ENCODE measurements around the gene GAS2L1.

GAS2L1 gene

DNA sequence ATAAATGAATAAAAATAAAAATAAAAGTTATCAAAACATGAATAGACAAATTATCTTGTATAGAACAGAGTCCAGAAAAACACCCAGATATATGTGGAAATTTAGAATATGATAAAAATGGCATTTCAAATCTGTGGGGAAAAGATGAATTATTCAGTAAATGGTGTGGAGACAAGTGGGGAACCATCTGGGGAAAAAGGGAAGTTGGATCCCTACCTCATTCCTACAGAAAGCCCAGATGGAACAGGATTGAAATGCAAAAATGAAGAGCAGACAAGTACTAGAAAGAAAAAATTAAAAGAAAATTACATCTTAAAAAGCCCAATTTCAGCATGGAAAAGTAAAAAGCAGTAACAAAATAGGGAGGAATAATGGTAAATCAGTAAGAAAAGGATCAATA is 17.2 kb downstream of the GAS2L1 start:
- no peaks in the 10 kb centered on the region for H3K9me3 Mint-ChIP-seq
- H3K27me3 Mint-ChIP-seq (ENCODE audit: low read depth), result peaks cover 3% of the 10 kb centered on the region
- TF ChIP-seq CTCF (IDR thresholded peaks at IDR 0.05; ENCODE audit: unreplicated experiment in 3 of 3), result no peak
- H3K27ac Mint-ChIP-seq, result peak overlapping the region in 1 of 3 experiments; percentile 23
- H3K4me3 Mint-ChIP-seq, result no peak overlapping the region
- peaks cover 10% of the 10 kb centered on the region for H3K4me1 Mint-ChIP-seq
- no peaks in the 10 kb centered on the region for H3K36me3 Mint-ChIP-seq (ENCODE audit: low read depth)

- H3K27me3 Mint-ChIP-seq (ENCODE audit: low read depth), result peaks cover 3% of the 10 kb centered on the region
- no peaks in the 10 kb centered on the region for H3K36me3 Mint-ChIP-seq (ENCODE audit: low read depth)
- peaks cover 16% of the 10 kb centered on the region for H3K4me1 Mint-ChIP-seq
- no peak overlapping the region for H3K4me3 Mint-ChIP-seq
- no peak for TF ChIP-seq CTCF (IDR thresholded peaks at IDR 0.05; ENCODE audit: unreplicated experiment in 3 of 3)
- H3K9me3 Mint-ChIP-seq, result no peaks in the 10 kb centered on the region
- H3K27ac Mint-ChIP-seq, result no peak overlapping the region
Observed at GRCh38 chr22:29325356-29325755, 18.9 kb downstream of the GAS2L1 start.

DNA sequence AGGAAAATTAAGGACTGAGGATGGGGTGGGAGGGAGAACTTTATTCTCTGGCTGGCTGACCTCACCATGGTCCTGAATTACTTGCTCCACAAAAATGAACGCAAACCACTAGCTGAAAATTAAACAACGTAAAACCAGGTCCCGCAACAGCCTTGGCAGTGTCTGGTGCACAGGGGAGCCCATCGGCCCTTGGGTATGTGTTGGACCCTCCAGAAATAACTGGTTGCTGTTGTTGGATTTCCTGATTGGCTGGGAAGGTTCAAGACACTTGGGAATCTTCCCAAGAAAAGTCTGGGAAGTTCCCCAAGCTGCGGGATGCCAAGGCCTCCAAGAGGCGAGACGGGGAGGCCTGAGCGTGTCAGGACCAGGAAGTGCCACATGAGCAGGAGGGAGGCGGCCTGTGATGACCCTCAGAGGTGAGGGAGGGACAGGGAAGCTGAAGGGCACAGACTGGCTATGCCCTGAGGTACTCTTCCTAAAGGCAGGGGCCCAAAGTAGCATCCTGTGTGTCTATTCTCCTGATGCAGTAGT is 19.4 kb downstream of the GAS2L1 start:
- no peaks in the 10 kb centered on the region for H3K36me3 Mint-ChIP-seq (ENCODE audit: low read depth)
- no peak for TF ChIP-seq CTCF (IDR thresholded peaks at IDR 0.05; ENCODE audit: unreplicated experiment in 3 of 3)
- peaks cover 3% of the 10 kb centered on the region for H3K27me3 Mint-ChIP-seq (ENCODE audit: low read depth)
- H3K27ac Mint-ChIP-seq, result no peak overlapping the region
- H3K9me3 Mint-ChIP-seq, result no peaks in the 10 kb centered on the region
- peaks cover 21% of the 10 kb centered on the region for H3K4me1 Mint-ChIP-seq
- no peak overlapping the region for H3K4me3 Mint-ChIP-seq

DNA sequence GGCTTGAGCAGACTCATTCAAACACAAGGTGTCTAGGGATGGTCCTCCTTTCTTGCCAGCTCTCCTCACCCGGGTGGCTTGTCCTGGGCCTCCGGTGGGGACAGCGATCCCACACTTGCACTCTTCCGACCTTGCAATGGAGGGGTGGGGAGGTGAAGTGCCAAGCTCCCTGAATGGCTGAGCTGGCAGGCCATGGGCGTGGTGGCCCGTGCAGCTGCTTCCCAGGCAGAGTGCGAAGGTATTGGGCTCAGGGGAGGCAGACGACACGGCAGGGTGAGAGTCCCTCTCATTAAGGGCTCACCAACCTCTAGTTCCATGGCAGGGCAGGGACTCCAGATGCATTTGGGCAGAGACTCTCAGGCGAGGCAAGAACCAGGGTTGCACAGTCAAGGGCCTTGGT is 20.0 kb downstream of the GAS2L1 start:
- H3K36me3 Mint-ChIP-seq (ENCODE audit: low read depth), result no peaks in the 10 kb centered on the region
- H3K27ac Mint-ChIP-seq, result no peak overlapping the region
- TF ChIP-seq CTCF (IDR thresholded peaks at IDR 0.05; ENCODE audit: unreplicated experiment in 3 of 3), result no peak
- H3K4me3 Mint-ChIP-seq, result no peak overlapping the region
- H3K27me3 Mint-ChIP-seq (ENCODE audit: low read depth), result peaks cover 3% of the 10 kb centered on the region
- H3K9me3 Mint-ChIP-seq, result no peaks in the 10 kb centered on the region
- peaks cover 23% of the 10 kb centered on the region for H3K4me1 Mint-ChIP-seq

GRCh38 chr22:29327089-29327764 is 20.8 kb downstream of the GAS2L1 start:
- H3K4me3 Mint-ChIP-seq, result no peak overlapping the region
- TF ChIP-seq CTCF (IDR thresholded peaks at IDR 0.05; ENCODE audit: unreplicated experiment in 3 of 3), result no peak
- H3K4me1 Mint-ChIP-seq, result peaks cover 26% of the 10 kb centered on the region
- H3K27ac Mint-ChIP-seq, result peak overlapping the region in 2 of 3 experiments; percentile 51 to 66
- no peaks in the 10 kb centered on the region for H3K9me3 Mint-ChIP-seq
- H3K36me3 Mint-ChIP-seq (ENCODE audit: low read depth), result no peaks in the 10 kb centered on the region
- H3K27me3 Mint-ChIP-seq (ENCODE audit: low read depth), result peaks cover 3% of the 10 kb centered on the region

- Mint-ChIP-seq H3K36me3 (ENCODE audit: low read depth) (no peaks in the 10 kb centered on the region), H3K9me3 (no peaks in the 10 kb centered on the region), H3K27me3 (ENCODE audit: low read depth) (peaks cover 3% of the 10 kb centered on the region), H3K4me1 (peaks cover 27% of the 10 kb centered on the region), H3K4me3 (no peak overlapping the region), H3K27ac (peak overlapping the region in 2 of 3 experiments; percentile 51 to 66)
- TF ChIP-seq CTCF (IDR thresholded peaks at IDR 0.05; ENCODE audit: unreplicated experiment in 3 of 3), result no peak
Observed at GRCh38 chr22:29328055-29328454, 21.6 kb downstream of the GAS2L1 start.

Data from nephron (organoid).